GM23338 (cell line): ENCODE results near the gene RSPO3. TPM values are rescaled to one million over a fixed set of nuclear protein-coding genes. Genes with fewer than 3 reads are reported as not detected.

Source experiments
- ATAC-seq: fragments of 200-7000 bp; cut with Tn5 transposase; 3 replicates; pipeline ENCODE4 v1.9.1; 2020
- DNase-seq: peaks from one replicate; pipeline ENCODE4 v3.0.0-alpha.2; 2015; ENCODE audit warnings: low spot score
- H2AFZ ChIP-seq: fragments of 200-600 bp; sonication (generic); 2 replicates; pipeline ENCODE4 v1.8.0; 2016; ENCODE audit warnings: antibody characterized with exemption, mild to moderate bottlenecking, moderate library complexity
- H3F3A ChIP-seq: fragments of 200-600 bp; sonication (generic); replicated peaks from 2 replicates; pipeline ENCODE4 v1.8.0; 2017; ENCODE audit warnings: antibody characterized with exemption, mixed run types, low read depth
- H3K27ac ChIP-seq: fragments of 200-600 bp; sonication (generic); 2 replicates; pipeline ENCODE4 v1.6.1; 2016; ENCODE audit warnings: low read depth
- H3K27me3 ChIP-seq: fragments of 200-600 bp; sonication (generic); 2 replicates; pipeline ENCODE4 v1.8.0; 2016; ENCODE audit warnings: mild to moderate bottlenecking, mixed run types, moderate library complexity; ENCODE audit not compliant: insufficient read depth
- H3K36me3 ChIP-seq: fragments of 200-600 bp; sonication (generic); 2 replicates; pipeline ENCODE4 v1.8.0; 2016; ENCODE audit warnings: mild to moderate bottlenecking; ENCODE audit not compliant: insufficient read depth
- H3K4me1 ChIP-seq: fragments of 200-600 bp; sonication (generic); 2 replicates; pipeline ENCODE4 v1.8.0; 2016; ENCODE audit warnings: mild to moderate bottlenecking, moderate library complexity; ENCODE audit not compliant: insufficient read depth
- H3K4me2 ChIP-seq: fragments of 200-600 bp; sonication (generic); 2 replicates; pipeline ENCODE4 v1.7.1; 2017; ENCODE audit warnings: mixed run types
- H3K4me3 ChIP-seq: fragments of 200-600 bp; sonication (generic); 2 replicates; pipeline ENCODE4 v1.6.1; 2016; ENCODE audit warnings: mixed run types
- H3K79me2 ChIP-seq: fragments of 200-600 bp; sonication (generic); replicated peaks from 2 replicates; pipeline ENCODE4 v1.8.0; 2017; ENCODE audit warnings: mild to moderate bottlenecking; ENCODE audit not compliant: insufficient read depth
- H3K9me2 ChIP-seq: fragments of 200-600 bp; sonication (generic); 2 replicates; pipeline ENCODE4 v1.8.0; 2017; ENCODE audit not compliant: insufficient read depth
- H4K20me1 ChIP-seq: fragments of 200-600 bp; sonication (generic); replicated peaks from 2 replicates; pipeline ENCODE4 v1.8.0; 2017; ENCODE audit warnings: mild to moderate bottlenecking; ENCODE audit not compliant: insufficient read depth
- H3K27ac Mint-ChIP-seq: 2 replicates; pipeline ENCODE4 v1.8.0; 2020; ENCODE audit warnings: inconsistent platforms, mild to moderate bottlenecking, moderate library complexity, mixed read lengths
- H3K27me3 Mint-ChIP-seq: 3 replicates; pipeline ENCODE4 v1.8.0; 2022; ENCODE audit warnings: low read depth, mild to moderate bottlenecking, moderate library complexity, mixed read lengths, inconsistent platforms; ENCODE audit not compliant: insufficient read depth, poor library complexity
- H3K36me3 Mint-ChIP-seq: 3 replicates; pipeline ENCODE4 v1.8.0; 2021; ENCODE audit warnings: low read depth, mild to moderate bottlenecking, inconsistent platforms, moderate library complexity, mixed read lengths
- H3K4me1 Mint-ChIP-seq: 3 replicates; pipeline ENCODE4 v1.8.0; 2020; ENCODE audit warnings: mild to moderate bottlenecking, inconsistent platforms, mixed read lengths
- H3K4me3 Mint-ChIP-seq: 3 replicates; pipeline ENCODE4 v1.8.0; 2021; ENCODE audit warnings: moderate library complexity, mild to moderate bottlenecking, inconsistent platforms, mixed read lengths
- H3K9me3 Mint-ChIP-seq: 3 replicates; pipeline ENCODE4 v1.8.0; 2020; ENCODE audit warnings: moderate library complexity, mild to moderate bottlenecking, inconsistent platforms, mixed read lengths
- CREB1 ChIP-seq: fragments of 250-450 bp; sonication (Bioruptor Pico); IDR thresholded peaks from 2 replicates; pipeline ENCODE4 v1.5.0; 2020; ENCODE audit warnings: low read depth, mild to moderate bottlenecking, moderate library complexity
- CTCF ChIP-seq, 2 experiments: fragments of 200-600 bp in 1 of 2; sonication (generic) in 1 of 2; conservative IDR thresholded peaks; 2 replicates each; pipeline versions ENCODE4 v1.5.1 to v1.6.1; 2016 to 2017; ENCODE audit warnings: antibody characterized with exemption in 2 of 2, low read depth in 2 of 2, mild to moderate bottlenecking in 2 of 2, moderate library complexity in 1 of 2
- ETS1 ChIP-seq: IDR thresholded peaks from 2 replicates; pipeline ENCODE4 v1.6.1; 2016; ENCODE audit warnings: antibody characterized with exemption
- EZH2 ChIP-seq: fragments of 200-600 bp; sonication (generic); IDR thresholded peaks from one replicate; pipeline ENCODE4 v1.8.0; 2017; ENCODE audit warnings: antibody characterized with exemption, mild to moderate bottlenecking, low read depth; ENCODE audit not compliant: unreplicated experiment
- EZH2phosphoT487 ChIP-seq: fragments of 200-600 bp; sonication (generic); IDR thresholded peaks from one replicate; pipeline ENCODE4 v1.8.1; 2018; ENCODE audit warnings: antibody characterized with exemption; ENCODE audit not compliant: unreplicated experiment
- JUNB ChIP-seq: IDR thresholded peaks from one replicate; pipeline ENCODE4 v1.6.1; 2016; ENCODE audit warnings: antibody characterized with exemption; ENCODE audit not compliant: unreplicated experiment
- NANOG ChIP-seq: IDR thresholded peaks from 2 replicates; pipeline ENCODE4 v1.6.1; 2016; ENCODE audit warnings: antibody characterized with exemption, borderline replicate concordance
- POLR2AphosphoS5 ChIP-seq: IDR thresholded peaks from 2 replicates; pipeline ENCODE4 v1.6.1; 2016; ENCODE audit warnings: antibody characterized with exemption, low read depth
- REST ChIP-seq: IDR thresholded peaks from one replicate; pipeline ENCODE4 v1.6.1; 2018; ENCODE audit warnings: antibody characterized with exemption; ENCODE audit not compliant: unreplicated experiment
- STAT1 ChIP-seq: IDR thresholded peaks from one replicate; pipeline ENCODE4 v1.6.1; 2016; ENCODE audit warnings: antibody characterized with exemption; ENCODE audit not compliant: unreplicated experiment
- ZNF114 ChIP-seq: fragments of 250-450 bp; sonication (Bioruptor Pico); IDR thresholded peaks from 2 replicates; pipeline ENCODE4 v1.5.0; 2020; ENCODE audit warnings: mild to moderate bottlenecking, moderate library complexity
- ZNF331 ChIP-seq: fragments of 250-450 bp; sonication (Bioruptor Pico); IDR thresholded peaks from 2 replicates; pipeline ENCODE4 v1.5.0; 2020; ENCODE audit warnings: low read depth, mild to moderate bottlenecking, moderate library complexity
- ZNF462 ChIP-seq: fragments of 250-450 bp; sonication (Bioruptor Pico); IDR thresholded peaks from 2 replicates; pipeline ENCODE4 v1.5.0; 2020; ENCODE audit warnings: mild to moderate bottlenecking, moderate library complexity
- polyA plus RNA-seq: library from polyadenylated mRNA; unstranded; fragments of >200 nt; fragmentation: Nextera tagmentation; extraction: Ambion mirVana; gene quantifications from 2 replicates; pipeline ENCODE4 v1.2.1, GENCODE V29; 2016
- total RNA-seq: library from RNA; depleted of rRNA; stranded (reverse); fragments of >200 nt; shearing (Covaris generic); gene quantifications from 2 replicates; pipeline ENCODE4 v1.2.3, GENCODE V29; 2014

RSPO3 gene
- total and polyA plus RNA-seq, 2 experiments from 2014 or later: not detected

GRCh38 chr6:127219869-127220268 is 101.4 kb downstream of the RSPO3 start (continued):
- no peak for TF ChIP-seq REST
- no peak for TF ChIP-seq EZH2phosphoT487

GRCh38 chr6:127221201-127221600 is 102.7 kb downstream of the RSPO3 start:
- Histone ChIP-seq H3K27ac (no peak overlapping the region), H4K20me1 (no peaks in the 10 kb centered on the region), H3K79me2 (no peaks in the 10 kb centered on the region), H3K4me2 (no peak overlapping the region), H3K27me3 (no peaks in the 10 kb centered on the region), H3K9me2 (0 out of 2 replicates have a peak, but pooled peaks cover 3% of the 10 kb centered on the region), H3K36me3 (no peaks in the 10 kb centered on the region), H2AFZ (0 out of 2 replicates have a peak overlapping the region, but pooled peaks have one; percentile 2), H3K4me1 (no peaks in the 10 kb centered on the region), H3K4me3 (no peak overlapping the region), H3F3A (no peaks in the 10 kb centered on the region)
- Mint-ChIP-seq H3K27ac (no peak overlapping the region), H3K9me3 (no peaks in the 10 kb centered on the region), H3K4me1 (no peaks in the 10 kb centered on the region), H3K4me3 (no peak overlapping the region), H3K27me3 (peaks cover 3% of the 10 kb centered on the region), H3K36me3 (no peaks in the 10 kb centered on the region)
- no peak for ATAC-seq
- no peak for DNase-seq
- TF ChIP-seq ZNF331 (CRISPR knock-in tag) (no peak), EZH2phosphoT487 (no peak), CTCF (conservative IDR thresholded peaks at IDR 0.05; ENCODE audit: low read depth in 2 of 2) (no peak), POLR2AphosphoS5 (no peak), CREB1 (CRISPR knock-in tag) (no peak), NANOG (no peak), EZH2 (no peak), ETS1 (no peak), ZNF462 (CRISPR knock-in tag) (no peak), STAT1 (no peak), ZNF114 (no peak), JUNB (no peak)
